GM19328 (cell line): ENCODE results near the gene NPTXR.
"Not testable (repeated sequence)": the region's sequence is repeated elsewhere in the genome, so short reads cannot be mapped to it uniquely, and the experiment has no call there.

Experiments
- ATAC-seq: cut with Tn5 transposase; IDR thresholded peaks from one replicate; pipeline ENCODE4 v1.9.1; 2021; ENCODE audit warnings: mild to moderate bottlenecking, moderate library complexity; ENCODE audit not compliant: unreplicated experiment

The NPTXR gene

DNA sequence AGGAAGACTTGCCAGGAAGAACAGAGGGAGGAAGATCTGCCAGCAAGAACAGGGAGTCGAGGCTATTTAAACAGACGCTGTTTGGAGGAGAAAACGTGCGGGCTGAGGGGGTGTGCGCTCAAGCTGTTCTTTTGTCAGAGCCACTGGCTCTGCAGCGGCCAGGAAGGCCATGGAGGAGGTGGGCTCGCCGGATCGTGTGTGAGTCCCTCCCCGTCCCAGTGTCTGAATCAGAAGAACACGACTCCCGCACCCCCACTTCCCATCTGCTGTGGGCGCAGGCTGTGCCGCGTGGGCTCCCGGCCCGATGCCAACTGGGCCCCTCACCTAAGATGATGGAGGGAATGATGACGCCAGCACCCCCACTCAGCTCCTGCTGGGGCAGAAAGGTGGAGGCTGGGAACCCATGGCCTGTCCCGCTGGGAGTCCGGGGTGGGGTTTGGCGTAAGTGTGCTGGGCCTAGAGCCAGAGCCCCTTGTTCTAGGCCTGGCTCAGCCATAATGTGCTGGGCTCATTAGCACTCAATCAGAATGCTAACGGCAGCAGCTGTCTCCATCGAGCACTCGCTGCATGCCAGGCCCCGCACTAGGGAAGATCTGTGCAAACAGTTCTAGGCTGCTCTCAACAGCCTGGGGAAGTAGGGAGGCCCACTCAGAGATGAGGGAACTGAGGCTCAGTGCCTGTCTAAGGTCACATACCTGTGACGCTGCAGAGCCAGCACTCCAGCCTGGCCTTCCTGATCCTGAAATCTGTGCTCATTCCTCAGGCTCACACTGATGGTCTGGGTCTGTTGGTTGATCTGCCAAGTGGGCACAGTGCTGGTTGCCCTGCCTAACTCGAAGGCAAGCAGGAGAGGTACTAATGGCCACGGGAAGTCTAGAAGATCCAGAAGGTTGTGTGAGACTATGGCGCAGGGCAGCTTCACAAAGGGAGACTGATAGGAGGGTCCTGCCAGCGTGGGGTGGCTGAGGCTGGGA lies 11.5 kb downstream of the NPTXR start:
- no peak for ATAC-seq

DNA sequence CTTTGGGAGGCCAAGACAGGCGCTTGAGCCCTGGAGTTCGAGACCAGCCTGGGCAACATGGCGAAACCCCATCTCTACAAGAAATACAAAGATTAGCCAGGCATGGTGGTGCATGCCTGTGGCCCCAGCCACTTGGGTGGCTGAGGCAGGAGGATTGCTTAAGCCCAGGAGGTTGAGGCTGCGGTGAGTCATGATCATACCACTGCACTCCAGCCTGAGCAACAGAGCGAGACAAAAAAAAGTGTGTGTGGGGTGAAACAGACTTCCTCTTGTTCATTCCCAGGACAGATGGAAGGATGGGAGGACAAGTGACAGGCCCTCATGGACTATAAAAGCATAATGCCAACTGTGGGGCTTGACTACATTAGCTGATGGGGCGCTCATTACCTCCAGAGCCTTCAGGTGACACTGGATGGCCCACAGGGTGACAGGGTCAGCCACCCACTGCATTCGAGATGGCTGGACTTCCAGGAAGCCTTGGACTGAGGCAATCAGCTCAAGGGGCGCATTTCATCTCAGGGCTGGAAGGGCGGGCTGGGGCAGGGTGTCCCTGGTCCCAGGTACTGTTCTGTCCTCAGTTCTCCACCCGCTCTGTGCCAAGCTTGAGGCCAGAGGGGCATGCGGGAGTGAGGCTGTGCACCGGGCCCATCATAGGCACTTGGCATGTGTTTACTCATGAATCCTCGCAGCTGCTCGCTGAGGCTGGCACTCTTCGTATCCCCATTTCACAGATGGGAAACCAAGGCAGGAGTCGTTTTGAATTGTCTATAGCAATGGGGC lies 12.5 kb downstream of the NPTXR start:
- ATAC-seq = no peak

DNA sequence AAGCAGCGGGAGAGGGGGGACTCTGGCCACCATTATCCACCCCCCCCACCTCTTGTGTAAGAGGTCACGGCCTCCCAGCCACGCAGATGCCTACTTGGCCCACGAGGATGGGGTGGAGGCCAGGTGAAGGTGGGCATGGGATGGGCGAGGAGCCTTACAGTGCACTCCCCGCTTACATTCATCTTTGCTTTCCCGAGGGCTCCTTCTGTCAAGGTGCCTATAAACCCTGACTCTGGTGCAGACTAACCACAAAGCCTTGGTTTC lies 13.1 kb downstream of the NPTXR start:
- ATAC-seq = no peak

DNA sequence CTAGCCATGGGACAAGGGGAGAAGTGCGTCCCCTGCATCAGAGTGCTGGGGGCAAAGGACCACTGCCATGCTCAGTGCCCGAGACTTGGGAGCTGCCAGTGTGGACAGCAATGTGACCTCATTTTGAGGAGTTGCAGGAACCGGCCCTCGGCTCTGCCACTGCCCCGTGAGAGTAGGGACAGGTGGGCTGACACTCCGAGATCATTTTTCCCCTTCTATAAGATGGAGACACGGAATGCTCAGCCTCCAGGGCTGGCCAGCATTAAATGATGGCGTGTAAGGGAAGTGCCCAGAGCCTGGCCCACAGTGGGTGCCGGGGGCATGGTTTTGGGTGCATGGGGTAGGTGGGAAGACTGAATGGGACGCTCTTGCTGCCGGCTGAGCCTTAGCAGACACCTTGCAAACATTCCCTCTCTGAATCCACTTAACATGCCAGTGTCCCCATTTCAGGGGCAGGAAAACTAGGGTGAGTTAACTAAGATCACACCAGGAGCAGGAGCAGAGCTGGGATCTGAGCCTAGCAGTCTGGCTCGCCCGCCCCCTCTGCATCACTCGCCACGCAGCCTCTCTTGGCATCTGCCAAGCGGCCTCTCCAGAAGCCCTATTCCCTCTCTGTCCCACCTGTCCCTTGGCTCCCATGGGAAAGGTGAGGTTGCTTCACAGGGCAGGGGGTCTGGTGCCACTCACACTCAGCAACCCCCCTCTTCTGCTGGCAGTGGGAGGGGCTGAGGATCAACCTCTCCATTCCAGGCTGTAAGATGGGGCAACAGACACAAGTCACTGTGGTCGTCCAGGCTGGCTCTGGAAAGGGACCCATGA lies 13.6 kb downstream of the NPTXR start:
- no peak for ATAC-seq

DNA sequence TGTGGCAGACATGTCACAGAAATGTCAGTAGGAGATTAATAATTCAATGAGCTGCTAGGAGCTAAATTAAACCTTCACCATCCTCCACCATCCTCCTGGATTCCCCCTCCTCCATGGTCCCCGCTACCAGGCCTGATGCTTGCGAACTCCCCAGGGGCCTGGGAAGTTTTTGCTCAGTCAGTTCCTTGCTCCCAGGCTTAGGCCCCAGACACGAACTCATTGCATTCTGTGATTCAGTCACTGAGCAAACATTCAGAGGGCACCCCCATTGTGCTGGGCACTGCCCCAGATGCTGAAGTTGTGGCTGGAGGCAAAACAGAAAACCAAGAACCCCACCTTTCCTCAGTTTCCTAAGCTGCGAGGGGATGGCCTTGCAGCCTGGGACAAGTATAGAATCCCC lies 14.3 kb downstream of the NPTXR start:
- ATAC-seq = no peak

DNA sequence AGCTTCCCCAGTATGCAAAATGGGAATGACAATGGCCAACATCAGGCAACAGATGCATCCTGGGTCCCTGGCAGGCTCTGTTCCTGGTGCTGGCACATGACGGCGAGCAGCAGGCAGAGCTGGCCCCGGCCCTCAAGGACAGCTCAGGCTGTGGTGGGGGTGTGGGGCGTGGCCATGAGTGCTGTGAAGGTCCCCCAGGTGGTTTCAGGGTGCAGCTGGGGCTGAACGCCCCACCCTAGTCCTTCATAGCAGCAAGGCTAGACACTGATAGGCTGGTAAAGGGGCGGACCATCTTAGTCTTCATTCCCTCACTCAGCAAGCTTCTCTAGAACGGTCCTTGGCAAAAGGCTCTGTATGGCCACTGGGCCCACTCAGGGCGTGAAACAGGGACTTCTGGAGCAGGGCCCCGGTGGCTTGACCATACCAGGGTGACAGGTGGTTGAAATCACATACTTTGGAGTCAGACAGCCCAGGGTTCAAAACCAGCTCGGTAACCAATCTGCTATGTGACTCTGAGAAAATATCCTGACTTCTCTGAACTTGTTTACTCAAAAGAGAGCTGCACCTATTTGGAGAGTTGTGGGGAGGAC lies 15.1 kb downstream of the NPTXR start:
- no peak for ATAC-seq

DNA sequence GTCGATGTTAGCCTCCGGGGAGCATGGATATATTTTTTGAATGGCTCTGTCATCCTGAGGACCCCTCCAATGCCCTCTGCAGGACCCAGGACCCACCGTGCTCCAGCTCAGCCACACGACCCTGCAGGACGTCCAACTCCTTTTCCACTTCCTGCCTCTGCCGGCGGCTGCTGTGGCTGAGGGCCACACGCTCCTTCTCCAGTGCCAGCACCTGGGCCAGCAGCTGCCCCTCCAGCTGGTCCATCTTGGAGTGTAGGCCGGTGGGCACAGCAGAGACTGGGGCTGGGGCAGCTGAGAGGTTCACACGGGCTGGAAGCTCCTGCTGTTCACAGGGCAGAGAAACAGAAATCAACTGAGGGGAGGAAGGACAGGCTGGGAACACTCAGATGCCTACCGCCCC lies 15.6 kb downstream of the NPTXR start:
- no peak for ATAC-seq

DNA sequence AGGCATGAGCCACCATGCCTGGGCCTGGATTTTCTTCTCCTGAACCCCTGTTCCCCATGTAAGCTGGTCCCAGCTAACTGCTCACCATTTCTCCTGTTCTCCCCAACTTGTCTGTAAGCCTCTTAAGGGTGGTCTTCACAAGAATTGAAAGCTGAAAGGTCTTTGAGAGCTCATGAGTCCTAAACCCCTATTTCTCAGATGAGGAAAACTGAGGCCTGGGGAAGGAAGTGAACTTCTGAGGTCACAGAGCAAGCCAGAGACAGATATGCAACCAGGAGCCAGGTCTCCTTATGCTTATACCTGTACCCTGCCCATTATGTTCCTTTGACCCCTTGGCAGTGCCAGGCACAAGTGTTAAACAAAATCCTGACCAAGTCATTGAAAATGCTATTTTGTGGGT lies 16.3 kb downstream of the NPTXR start:
- ATAC-seq = no peak

DNA sequence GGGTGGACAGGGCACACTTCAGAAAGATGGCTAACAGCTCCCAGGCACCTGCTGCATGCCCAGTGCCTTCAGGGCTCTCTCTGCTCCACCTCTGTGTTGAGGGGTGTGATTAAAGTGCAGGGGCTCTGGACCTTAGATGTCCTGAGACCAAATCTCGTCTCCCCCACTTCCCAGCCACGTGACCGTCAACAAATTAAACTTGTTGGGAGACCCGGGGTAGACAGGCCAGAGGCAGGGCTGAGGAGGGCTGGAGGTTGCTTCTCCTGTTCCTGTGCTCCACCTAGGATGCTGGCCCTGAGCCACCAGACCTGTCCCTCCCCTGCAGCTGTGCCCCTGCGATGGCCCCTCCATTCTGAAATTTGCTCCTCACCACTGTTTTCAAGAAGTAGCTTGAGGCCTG lies 17.0 kb downstream of the NPTXR start:
- no peak for ATAC-seq

DNA sequence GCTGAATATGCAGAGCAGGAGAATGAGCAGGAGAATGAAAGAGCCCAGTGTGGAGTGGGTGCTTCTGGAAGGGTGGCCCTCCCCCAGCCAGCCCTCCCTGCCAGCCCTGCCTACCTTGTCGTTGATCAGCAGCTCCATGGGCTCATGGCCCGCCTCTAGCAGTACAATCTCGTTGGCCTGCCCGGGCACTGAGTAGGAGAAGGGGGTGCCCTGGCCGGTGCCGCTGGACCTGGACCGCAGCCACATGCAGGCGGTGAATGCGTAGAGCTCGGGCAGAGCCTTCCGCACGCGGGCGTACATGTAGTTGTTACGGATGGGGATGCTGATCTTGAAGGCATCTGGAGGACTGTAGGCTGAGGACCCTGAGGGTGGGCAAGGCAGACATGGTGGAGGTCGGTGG lies 17.4 kb downstream of the NPTXR start:
- no peak for ATAC-seq

DNA sequence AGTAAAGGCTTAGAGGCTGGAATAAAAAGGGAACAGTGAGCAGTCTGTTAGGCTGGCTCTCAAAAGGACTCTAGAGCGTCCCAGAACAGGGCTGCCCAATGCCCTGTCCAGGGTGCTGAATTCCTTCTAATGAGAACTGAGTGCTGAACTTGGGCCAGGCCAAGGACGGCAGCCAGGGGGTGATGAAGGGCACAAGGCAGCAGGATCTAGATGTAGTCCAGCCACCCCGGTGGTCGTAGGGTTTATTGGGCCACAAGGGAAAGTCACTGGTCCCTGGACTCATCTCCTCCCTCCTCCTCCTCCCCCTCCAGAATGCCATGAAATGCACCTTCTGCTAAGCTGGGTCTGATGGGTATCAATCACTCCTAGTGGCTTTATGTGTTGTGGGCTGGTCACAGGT lies 19.2 kb downstream of the NPTXR start:
- ATAC-seq = no peak

DNA sequence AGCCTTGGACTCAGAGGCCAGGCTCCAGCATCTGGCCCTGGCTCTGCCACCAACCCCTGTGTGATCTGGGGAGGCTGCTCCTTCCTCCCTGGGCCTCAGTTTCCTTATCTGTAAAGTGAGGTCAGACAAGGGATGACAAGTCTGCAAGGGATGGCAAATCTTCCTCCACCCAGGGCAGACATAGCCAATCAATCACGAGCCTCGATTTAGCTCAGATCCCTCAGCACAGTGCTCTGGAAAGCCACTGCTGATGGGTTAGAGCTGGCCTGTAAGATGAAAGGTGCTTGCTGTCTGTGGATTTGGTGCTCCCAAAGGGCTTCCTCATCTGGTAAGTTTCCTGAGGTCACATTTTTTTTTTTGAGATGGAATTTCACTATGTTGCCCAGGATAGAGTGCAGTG lies 20.2 kb downstream of the NPTXR start:
- no peak for ATAC-seq

DNA sequence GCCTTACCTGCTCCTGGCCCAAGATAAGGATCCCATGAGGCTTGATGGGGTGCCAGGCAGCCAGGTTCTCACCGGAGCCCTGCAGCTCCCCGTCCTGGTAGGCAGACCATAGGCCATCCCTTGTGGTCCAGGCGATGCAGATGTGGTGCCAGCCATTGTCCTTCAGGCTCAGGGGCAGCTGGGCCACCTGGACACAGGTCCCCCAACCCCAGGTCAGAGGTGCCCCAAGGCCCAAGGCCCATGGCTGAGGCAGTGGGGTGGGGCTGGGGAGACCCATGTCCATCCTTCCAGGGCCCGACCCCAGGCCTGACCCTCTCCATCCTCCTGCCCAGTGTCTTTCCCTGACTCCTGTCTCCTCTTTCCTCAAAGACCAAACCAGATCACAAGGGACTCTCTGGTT lies 20.8 kb downstream of the NPTXR start:
- no peak for ATAC-seq

DNA sequence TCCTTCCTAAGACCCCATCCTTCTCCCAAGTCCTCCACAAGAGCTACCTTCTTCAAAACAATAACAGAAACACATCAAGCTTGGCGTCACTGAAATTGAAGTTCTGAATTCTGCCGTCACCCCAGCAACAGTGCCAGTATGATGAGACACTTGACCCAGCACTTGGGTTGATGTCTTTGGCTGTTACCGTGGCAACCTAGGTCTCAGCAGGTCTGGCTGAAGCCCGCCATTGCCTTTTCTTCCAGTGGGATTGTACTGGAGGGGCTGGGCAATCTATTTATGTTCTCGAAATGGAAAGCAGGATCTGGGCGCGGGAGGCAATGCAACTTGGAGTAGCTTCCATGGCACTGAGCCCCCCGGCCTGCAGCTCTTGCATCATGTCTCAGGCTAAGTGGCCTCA lies 23.8 kb downstream of the NPTXR start:
- no peak for ATAC-seq

DNA sequence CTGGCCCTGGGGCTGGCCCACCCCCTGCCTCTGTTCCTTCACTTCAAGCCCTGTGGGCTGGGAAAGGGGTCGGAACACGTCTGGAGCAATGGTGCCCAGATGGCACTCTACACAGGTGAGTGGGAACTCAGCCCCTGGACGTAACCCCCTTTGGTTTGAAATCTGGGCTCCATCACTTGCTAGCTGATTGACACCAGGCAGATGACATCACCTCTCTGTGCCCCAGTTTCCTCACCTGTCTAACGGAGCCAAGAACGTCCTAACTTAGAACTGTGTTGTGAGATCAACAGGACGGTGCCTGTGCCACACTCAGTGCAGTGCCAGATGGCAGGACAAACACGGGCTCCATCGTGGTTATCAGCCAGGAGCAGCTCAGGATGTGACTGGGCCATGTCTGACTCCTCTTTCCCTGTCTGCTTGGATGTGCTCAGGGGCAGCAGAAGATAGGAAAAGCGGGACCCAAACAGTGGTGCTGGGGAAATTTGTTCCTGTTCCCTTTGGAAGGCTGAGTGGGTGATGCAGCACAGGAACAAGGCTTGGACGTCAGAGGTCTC lies 24.4 kb downstream of the NPTXR start:
- ATAC-seq = no peak

DNA sequence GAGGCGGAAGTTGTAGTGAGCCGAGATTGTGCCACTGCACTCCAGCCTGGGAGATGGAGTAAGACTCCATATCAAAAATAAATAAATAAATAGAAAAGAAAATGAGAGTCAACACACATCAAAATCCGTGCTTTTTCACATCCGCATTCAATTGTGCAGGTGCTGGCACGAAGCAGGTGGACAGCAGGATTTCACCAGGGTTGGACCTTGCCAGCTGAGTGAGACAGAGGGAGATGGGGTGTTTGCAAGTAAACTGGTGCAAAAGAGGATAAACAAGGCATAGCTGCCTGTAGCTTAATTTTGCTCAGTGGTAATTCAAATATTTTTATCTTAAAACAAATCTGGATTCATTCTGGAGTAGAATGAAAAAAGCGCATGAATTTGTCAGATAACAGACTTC lies 26.6 kb downstream of the NPTXR start:
- no peak for ATAC-seq

DNA sequence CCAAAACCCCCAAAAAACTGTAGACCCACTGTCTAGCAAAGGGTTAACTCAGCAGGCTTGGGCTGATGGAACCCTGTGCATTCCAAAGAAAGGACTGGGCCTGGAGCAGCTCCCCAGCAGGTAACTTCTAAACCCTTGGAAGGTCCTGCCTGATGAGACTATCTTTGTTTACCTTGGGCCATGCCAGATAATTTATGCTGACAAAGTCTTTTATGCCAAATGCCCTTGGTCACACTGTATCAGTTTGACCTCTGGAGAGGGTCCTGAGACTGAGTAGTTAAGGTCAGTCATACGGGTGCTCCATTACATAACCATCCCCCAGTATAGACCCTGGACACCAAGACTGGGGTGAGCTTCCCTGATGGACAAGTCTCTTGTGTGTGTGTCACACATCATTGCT lies 28.0 kb downstream of the NPTXR start:
- ATAC-seq = no peak

DNA sequence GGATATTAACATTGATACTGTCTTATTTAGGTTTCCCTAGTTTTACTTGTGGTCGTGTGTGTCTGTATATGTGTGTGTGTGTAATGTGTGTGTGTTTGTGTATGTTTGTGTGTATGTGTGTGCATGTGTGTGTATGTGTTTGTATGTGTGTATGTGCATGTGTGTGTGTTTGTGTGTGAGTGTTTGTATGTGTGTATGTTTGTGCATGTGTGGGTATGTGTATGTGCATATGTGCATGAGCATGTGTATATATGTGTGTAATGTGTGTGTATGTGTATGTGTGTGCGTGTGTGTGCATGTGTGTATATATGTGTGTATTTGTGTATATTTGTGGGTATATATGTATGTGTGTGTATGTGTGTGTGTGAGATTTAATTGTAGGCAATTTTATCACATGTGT lies 32.6 kb downstream of the NPTXR start:
- ATAC-seq = no peak

DNA sequence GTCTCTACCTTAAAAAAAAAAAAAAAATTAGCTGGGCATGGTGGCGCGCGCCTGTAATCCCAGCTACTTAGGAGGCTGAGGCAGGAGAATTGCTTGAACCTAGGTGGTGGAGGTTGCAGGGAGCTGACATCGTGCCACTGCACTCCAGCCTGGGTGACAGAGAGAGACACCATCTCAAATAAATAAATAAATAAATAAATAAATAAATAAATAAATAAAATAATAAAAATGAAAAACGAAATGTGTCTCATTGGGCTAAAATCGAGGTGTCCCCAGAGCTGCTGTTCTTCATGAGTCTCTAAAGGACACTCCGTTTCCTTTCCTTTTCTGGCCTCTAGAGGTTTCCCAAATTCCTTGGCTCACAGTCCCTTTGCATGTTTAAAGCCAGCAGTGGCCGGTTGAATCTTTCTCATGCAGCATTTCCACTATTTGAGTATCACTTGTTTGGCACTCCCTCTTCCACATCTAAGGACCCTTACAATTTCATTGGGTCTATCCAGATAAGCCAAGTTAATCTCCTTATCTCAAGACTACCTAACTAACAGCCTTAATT lies 38.7 kb downstream of the NPTXR start:
- ATAC-seq = not testable (repeated sequence)

DNA sequence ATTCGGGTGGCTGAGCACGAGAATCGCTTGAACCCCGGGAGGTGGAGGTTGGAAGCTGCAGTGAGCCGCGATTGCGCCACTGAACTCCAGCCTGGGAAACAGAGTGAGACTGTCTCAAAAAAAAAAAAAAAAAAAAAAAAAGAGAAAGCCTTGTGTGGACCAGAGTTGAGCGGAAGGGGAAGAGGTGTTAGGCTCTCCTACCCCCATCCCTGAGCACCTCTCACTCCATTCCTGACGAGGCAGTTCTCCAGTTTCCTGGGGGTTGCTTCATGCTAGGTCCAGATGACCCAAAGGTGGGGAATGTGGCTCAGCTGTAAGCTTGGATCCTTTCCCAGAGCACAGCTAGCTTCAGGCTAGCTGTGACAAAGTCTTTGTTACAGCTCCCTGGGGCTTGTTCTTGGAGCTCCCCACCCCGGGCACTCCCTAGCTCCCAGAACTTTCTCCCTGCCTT lies 41.1 kb downstream of the NPTXR start:
- ATAC-seq = no peak
